Nephron (organoid): Measurements from ENCODE around the gene MGMT.

Experiments used
- H3K27ac Mint-ChIP-seq, 3 experiments: 2 replicates each; pipeline ENCODE4 v1.8.0; 2020; ENCODE audit warnings: mixed read lengths in 3 of 3, mild to moderate bottlenecking in 2 of 3, moderate library complexity in 1 of 3
- H3K27me3 Mint-ChIP-seq: 2 replicates; pipeline ENCODE4 v1.8.0; 2021; ENCODE audit warnings: low read depth, mild to moderate bottlenecking, moderate library complexity, mixed read lengths
- H3K36me3 Mint-ChIP-seq: 2 replicates; pipeline ENCODE4 v1.8.0; 2020; ENCODE audit warnings: low read depth, mixed read lengths
- H3K4me1 Mint-ChIP-seq: 2 replicates; pipeline ENCODE4 v1.8.0; 2020; ENCODE audit warnings: mixed read lengths
- H3K4me3 Mint-ChIP-seq, 3 experiments: 2 replicates each; pipeline ENCODE4 v1.8.0; 2020; ENCODE audit warnings: mild to moderate bottlenecking in 3 of 3, mixed read lengths in 3 of 3, moderate library complexity in 2 of 3
- H3K9me3 Mint-ChIP-seq: 2 replicates; pipeline ENCODE4 v1.8.0; 2020; ENCODE audit warnings: mixed read lengths
- TF ChIP-seq, protein P1 (sequence below), 3 experiments: fragments of 200-600 bp; sonication (generic); IDR thresholded peaks; one replicate each; pipeline ENCODE4 v1.5.0; 2021; ENCODE audit warnings: antibody characterized with exemption in 3 of 3; ENCODE audit not compliant: unreplicated experiment in 3 of 3

Gene MGMT

DNA sequence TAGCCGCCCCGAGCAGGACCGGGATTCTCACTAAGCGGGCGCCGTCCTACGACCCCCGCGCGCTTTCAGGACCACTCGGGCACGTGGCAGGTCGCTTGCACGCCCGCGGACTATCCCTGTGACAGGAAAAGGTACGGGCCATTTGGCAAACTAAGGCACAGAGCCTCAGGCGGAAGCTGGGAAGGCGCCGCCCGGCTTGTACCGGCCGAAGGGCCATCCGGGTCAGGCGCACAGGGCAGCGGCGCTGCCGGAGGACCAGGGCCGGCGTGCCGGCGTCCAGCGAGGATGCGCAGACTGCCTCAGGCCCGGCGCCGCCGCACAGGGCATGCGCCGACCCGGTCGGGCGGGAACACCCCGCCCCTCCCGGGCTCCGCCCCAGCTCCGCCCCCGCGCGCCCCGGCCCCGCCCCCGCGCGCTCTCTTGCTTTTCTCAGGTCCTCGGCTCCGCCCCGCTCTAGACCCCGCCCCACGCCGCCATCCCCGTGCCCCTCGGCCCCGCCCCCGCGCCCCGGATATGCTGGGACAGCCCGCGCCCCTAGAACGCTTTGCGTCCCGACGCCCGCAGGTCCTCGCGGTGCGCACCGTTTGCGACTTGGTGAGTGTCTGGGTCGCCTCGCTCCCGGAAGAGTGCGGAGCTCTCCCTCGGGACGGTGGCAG, at the start of gene MGMT:
Gene MGMT (plus strand): TSS at position 539 of the 656 bp plus-strand sequence.
- Mint-ChIP-seq H3K4me1 (peaks cover 9% of the 10 kb centered on the region), H3K36me3 (peaks cover 13% of the 10 kb centered on the region), H3K27me3 (peaks cover 13% of the 10 kb centered on the region), H3K27ac (peak within 1 kb of the TSS; percentile 82 to 93 (median 85)), H3K9me3 (no peaks in the 10 kb centered on the region), H3K4me3 (peak within 1 kb of the TSS; percentile 86 to 89 (median 88))
- TF ChIP-seq, protein P1, sequence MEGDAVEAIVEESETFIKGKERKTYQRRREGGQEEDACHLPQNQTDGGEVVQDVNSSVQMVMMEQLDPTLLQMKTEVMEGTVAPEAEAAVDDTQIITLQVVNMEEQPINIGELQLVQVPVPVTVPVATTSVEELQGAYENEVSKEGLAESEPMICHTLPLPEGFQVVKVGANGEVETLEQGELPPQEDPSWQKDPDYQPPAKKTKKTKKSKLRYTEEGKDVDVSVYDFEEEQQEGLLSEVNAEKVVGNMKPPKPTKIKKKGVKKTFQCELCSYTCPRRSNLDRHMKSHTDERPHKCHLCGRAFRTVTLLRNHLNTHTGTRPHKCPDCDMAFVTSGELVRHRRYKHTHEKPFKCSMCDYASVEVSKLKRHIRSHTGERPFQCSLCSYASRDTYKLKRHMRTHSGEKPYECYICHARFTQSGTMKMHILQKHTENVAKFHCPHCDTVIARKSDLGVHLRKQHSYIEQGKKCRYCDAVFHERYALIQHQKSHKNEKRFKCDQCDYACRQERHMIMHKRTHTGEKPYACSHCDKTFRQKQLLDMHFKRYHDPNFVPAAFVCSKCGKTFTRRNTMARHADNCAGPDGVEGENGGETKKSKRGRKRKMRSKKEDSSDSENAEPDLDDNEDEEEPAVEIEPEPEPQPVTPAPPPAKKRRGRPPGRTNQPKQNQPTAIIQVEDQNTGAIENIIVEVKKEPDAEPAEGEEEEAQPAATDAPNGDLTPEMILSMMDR (IDR thresholded peaks at IDR 0.05; ENCODE audit: unreplicated experiment in 3 of 3): no peak

DNA sequence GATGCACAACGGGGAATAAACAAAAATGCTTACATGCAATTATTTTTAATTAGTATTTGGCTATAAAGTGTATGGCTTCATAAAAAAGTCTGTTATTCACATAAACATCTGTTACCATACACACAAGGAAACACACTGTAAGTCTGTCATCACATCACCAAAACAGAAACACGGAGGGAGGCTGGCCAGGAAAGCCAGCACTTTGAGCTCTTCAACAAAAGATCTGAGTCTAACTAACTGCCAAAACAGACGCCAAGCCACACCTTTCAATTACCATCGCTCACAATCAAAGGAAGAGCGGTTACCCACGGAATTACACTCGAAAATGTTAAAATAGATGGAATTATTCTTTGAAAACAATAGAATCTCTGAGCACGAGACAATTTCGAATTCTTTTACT, 49.2 kb upstream of the MGMT start:
- Mint-ChIP-seq H3K27ac (peak overlapping the region in 1 of 3 experiments; percentile 11), H3K4me1 (peaks cover 24% of the 10 kb centered on the region), H3K27me3 (peaks cover 62% of the 10 kb centered on the region), H3K4me3 (no peak overlapping the region), H3K9me3 (no peaks in the 10 kb centered on the region), H3K36me3 (no peaks in the 10 kb centered on the region)
- TF ChIP-seq, protein P1 (IDR thresholded peaks at IDR 0.05; ENCODE audit: unreplicated experiment in 3 of 3): no peak

DNA sequence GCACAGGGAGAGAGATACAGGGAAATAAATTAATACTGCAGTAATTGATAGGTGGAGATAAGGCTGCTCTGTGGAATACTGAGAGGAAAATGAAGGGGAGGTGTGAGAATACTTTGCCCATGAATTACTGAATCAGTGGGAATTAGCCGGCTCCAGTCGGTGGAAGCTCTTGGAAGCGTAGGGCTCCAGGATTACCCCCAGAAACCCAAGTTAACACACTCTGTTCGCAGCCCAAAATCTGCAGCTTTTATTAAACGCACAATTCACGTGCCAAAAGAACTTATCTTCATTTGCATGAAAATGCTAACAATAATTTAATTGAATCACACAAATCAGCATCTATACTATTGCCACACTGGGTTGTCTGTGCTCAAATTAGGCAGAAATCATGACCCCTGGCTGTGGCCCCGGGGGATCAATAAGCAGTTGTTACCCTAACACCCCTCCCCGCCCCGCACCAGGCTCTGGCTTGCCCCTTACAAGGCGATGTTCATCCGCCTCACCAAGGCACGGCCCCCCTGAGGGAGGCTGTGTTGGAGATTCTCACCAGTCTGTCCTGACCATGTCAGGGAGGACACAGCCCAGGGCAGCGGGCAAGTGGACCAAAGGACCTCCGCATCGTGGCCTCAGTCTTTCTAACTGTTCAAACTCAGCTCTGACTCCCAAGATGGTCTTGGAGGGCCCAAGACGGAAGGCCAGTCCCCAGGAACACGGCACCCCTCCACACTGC, 48.4 kb upstream of the MGMT start:
- H3K36me3 Mint-ChIP-seq: no peaks in the 10 kb centered on the region
- H3K4me1 Mint-ChIP-seq: peaks cover 16% of the 10 kb centered on the region
- no peaks in the 10 kb centered on the region for H3K9me3 Mint-ChIP-seq
- H3K27ac Mint-ChIP-seq: no peak overlapping the region
- TF ChIP-seq, protein P1 (IDR thresholded peaks at IDR 0.05; ENCODE audit: unreplicated experiment in 3 of 3): no peak
- peaks cover 55% of the 10 kb centered on the region for H3K27me3 Mint-ChIP-seq
- no peak overlapping the region for H3K4me3 Mint-ChIP-seq

DNA sequence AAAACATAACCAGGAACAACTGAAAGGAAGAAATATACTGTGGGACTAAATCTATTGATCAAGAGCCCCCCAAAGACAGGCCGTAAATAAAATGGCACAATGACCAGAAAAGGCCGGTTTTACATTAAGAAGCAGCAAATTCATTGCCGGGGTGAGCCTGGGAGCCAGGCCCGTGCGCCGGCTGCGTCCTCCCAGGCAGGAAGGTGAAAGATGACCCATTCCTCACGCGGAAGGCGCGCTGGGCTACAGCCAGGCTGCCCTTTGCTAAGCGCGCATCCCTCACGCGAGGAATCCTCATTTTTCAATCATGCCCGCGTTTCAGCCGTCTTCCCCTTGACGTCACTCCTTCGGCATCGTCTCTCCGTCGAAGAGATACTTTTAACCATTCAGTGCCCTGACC, 47.6 kb upstream of the MGMT start:
- Mint-ChIP-seq H3K27me3 (peaks cover 47% of the 10 kb centered on the region), H3K27ac (no peak overlapping the region), H3K4me1 (peaks cover 11% of the 10 kb centered on the region), H3K9me3 (no peaks in the 10 kb centered on the region), H3K4me3 (no peak overlapping the region), H3K36me3 (no peaks in the 10 kb centered on the region)
- TF ChIP-seq, protein P1 (IDR thresholded peaks at IDR 0.05; ENCODE audit: unreplicated experiment in 3 of 3): no peak

DNA sequence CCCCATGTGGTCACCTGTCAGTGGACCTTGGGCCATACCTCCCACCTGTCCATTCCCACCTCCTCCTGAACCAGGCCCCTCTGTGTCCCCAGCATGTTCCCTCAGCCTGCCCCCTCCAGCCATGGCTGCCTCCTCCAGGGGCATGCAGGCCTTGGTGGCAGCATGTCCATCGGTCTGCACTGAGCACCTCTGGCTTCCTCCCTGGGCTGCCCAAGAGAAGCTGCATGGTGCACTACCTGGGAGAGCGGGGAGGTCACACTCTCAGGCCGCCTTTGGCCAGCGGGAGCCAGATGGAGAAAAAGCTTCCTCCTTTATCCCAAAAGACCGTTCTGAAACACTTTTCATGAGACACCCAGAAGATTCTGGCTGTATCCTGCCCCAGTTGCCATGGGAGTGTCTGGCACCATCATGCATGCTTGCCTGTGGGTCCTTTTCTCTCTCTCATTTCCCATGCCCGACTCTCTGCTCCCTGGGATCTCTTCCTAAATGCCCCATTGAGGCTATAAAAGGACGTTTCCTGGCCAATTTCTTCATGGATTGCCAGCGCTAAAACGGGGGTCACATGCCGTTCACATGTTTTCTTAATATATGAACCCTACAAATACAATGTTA, 45.5 kb upstream of the MGMT start:
- Mint-ChIP-seq H3K27ac (no peak overlapping the region), H3K4me1 (peaks cover 13% of the 10 kb centered on the region), H3K27me3 (peaks cover 32% of the 10 kb centered on the region), H3K4me3 (no peak overlapping the region), H3K36me3 (no peaks in the 10 kb centered on the region), H3K9me3 (no peaks in the 10 kb centered on the region)
- TF ChIP-seq, protein P1 (IDR thresholded peaks at IDR 0.05; ENCODE audit: unreplicated experiment in 3 of 3): no peak
